ENCODE data around the gene ZSCAN31. TPM values are rescaled to one million over a fixed set of nuclear protein-coding genes. Genes with fewer than 3 reads are reported as not detected.

The ZSCAN31 gene
- total RNA-seq, 1 experiment from 2014 or later: 6.6 TPM

GRCh38 chr6:28383235-28384142 lies 47.5 kb upstream of the ZSCAN31 start:
- no peaks in the 10 kb centered on the region for H3K27me3 Mint-ChIP-seq (ENCODE audit: low read depth)
- DNase-seq (ENCODE audit: low spot score): peak; percentile 94
- H3K36me3 Mint-ChIP-seq: peaks cover 37% of the 10 kb centered on the region
- POLR2A ChIA-PET: interaction anchor here (0.6 to 1.8 kb wide), 15 partner anchors 16 to 545 kb away, joined by 3 to 14 read pairs (median 4); partner anchors contain the start of genes PGBD1, ZKSCAN3, ZKSCAN4 and ZKSCAN8
- ATAC-seq: peak; percentile 93
- H3K27ac Mint-ChIP-seq: peak overlapping the region; percentile 98
- peak overlapping the region; percentile 76 for H3K4me3 Mint-ChIP-seq
- no peaks in the 10 kb centered on the region for H3K9me3 Mint-ChIP-seq
- CTCF ChIA-PET: interaction anchor here (0.6 to 3.3 kb wide), 22 partner anchors 10 to 439 kb away, joined by 3 to 47 read pairs (median 5); partner anchors contain the start of genes ZKSCAN4, ZKSCAN8, ZSCAN12 and ZSCAN26
- peaks cover 26% of the 10 kb centered on the region for H3K4me1 Mint-ChIP-seq
- TF ChIP-seq E2F5 (CRISPR knock-in tag; IDR thresholded peaks at IDR 0.05) (no peak), MXD4 (CRISPR knock-in tag; IDR thresholded peaks at IDR 0.05; ENCODE audit: borderline replicate concordance) (no peak), SP1 (CRISPR knock-in tag; conservative IDR thresholded peaks at IDR 0.05) (peak; percentile 29; the same call in 1 of the 2 replicates), FOXJ3 (CRISPR knock-in tag; IDR thresholded peaks at IDR 0.05; ENCODE audit: borderline replicate concordance) (no peak), ZNF121 (CRISPR knock-in tag; IDR thresholded peaks at IDR 0.05) (no peak), E2F1 (CRISPR knock-in tag; IDR thresholded peaks at IDR 0.05) (no peak), ZBTB21 (CRISPR knock-in tag; IDR thresholded peaks at IDR 0.05; ENCODE audit: borderline replicate concordance) (no peak), GRHL2 (CRISPR knock-in tag; IDR thresholded peaks at IDR 0.05; ENCODE audit: insufficient replicate concordance, severe bottlenecking) (no peak), ZNF671 (CRISPR knock-in tag; IDR thresholded peaks at IDR 0.05) (no peak), AFF4 (CRISPR knock-in tag; IDR thresholded peaks at IDR 0.05; ENCODE audit: borderline replicate concordance) (no peak), ELF4 (CRISPR knock-in tag; IDR thresholded peaks at IDR 0.05; ENCODE audit: low read depth) (no peak), NFE2L1 (CRISPR knock-in tag; IDR thresholded peaks at IDR 0.05) (no peak), NFYB (CRISPR knock-in tag; conservative IDR thresholded peaks at IDR 0.05; ENCODE audit: low read depth) (0 out of 2 replicates have a peak, but pooled peaks have one; percentile 12), SMAD3 (CRISPR knock-in tag; IDR thresholded peaks at IDR 0.05; ENCODE audit: borderline replicate concordance) (no peak), ARID4B (CRISPR knock-in tag; IDR thresholded peaks at IDR 0.05; ENCODE audit: borderline replicate concordance) (peak; percentile 90), GABPB1 (CRISPR knock-in tag; IDR thresholded peaks at IDR 0.05) (peak; percentile 85), EMX1 (CRISPR knock-in tag; IDR thresholded peaks at IDR 0.05) (no peak), GTF2I (CRISPR knock-in tag; conservative IDR thresholded peaks at IDR 0.05) (no peak), TEAD1 (CRISPR knock-in tag; IDR thresholded peaks at IDR 0.05) (peak; percentile 86; the same call in 1 of the 2 replicates), MAX (CRISPR knock-in tag; IDR thresholded peaks at IDR 0.05) (peak; percentile 95), IRF2 (CRISPR knock-in tag; IDR thresholded peaks at IDR 0.05; ENCODE audit: borderline replicate concordance, low read depth) (no peak), USF1 (CRISPR knock-in tag; IDR thresholded peaks at IDR 0.05) (peak; percentile 83), ZNF219 (CRISPR knock-in tag; IDR thresholded peaks at IDR 0.05; ENCODE audit: borderline replicate concordance) (no peak), CBFB (CRISPR knock-in tag; IDR thresholded peaks at IDR 0.05; ENCODE audit: low read depth) (no peak)

All from WTC11 (cell line).